ENCODE measurements around the gene OLFM4. TPM values are rescaled to one million over a fixed set of nuclear protein-coding genes. Genes with fewer than 3 reads are reported as not detected.

OLFM4 gene
- polyA plus RNA-seq, 3 donors, result not detected

- no peak overlapping the region for H3K4me3 ChIP-seq (replicated peaks in 1 of 3; ENCODE audit: low read depth in 2 of 3, low read length in 3 of 3)
- Mint-ChIP-seq H3K27ac (no peak overlapping the region), H3K4me3 (no peak overlapping the region), H3K9me3 (peaks cover 0 to 2% (median 0%) of the 10 kb centered on the region in 7 donors), H3K27me3 (ENCODE audit: low read depth in 3 of 3) (peaks cover 0 to 1% (median 0%) of the 10 kb centered on the region in 3 donors), H3K36me3 (no peaks in the 10 kb centered on the region), H3K4me1 (peaks cover 4% of the 10 kb centered on the region)
- DNase-seq, result no peak
- H3K27me3 ChIP-seq (ENCODE audit: control insufficient read depth in 2 of 2, insufficient read depth in 2 of 2, low read length in 2 of 2), result no peaks in the 10 kb centered on the region
- H3K9me3 ChIP-seq (replicated peaks in 1 of 2; ENCODE audit: control insufficient read depth in 1 of 2, insufficient read depth in 1 of 2, low read length in 2 of 2), result no peaks in the 10 kb centered on the region
- H3K27ac ChIP-seq (ENCODE audit: low read depth in 1 of 2, low read length in 2 of 2), result no peak overlapping the region
- intact Hi-C loops (cut with micrococcal nuclease), result no loop called here
- H4K20me1 ChIP-seq (ENCODE audit: insufficient read depth, low read length), result no peaks in the 10 kb centered on the region
- H3K36me3 ChIP-seq (replicated peaks in 1 of 2; ENCODE audit: control insufficient read depth in 1 of 2, insufficient read depth in 2 of 2, low read length in 2 of 2), result no peaks in the 10 kb centered on the region
- TF ChIP-seq CTCF (IDR thresholded peaks at IDR 0.05), result no peak
- H3K9ac ChIP-seq (ENCODE audit: insufficient read depth, low read length, poor library complexity, severe bottlenecking), result no peak overlapping the region
- H3K4me1 ChIP-seq (ENCODE audit: control insufficient read depth in 1 of 2, insufficient read depth in 2 of 2, low read length in 2 of 2), result peaks cover 0 to 4% of the 10 kb centered on the region in 2 donors
- H2AFZ ChIP-seq (ENCODE audit: insufficient read depth, low read depth, low read length, poor library complexity, severe bottlenecking), result no peak overlapping the region
- 98% methylated on average over 5 of the region's 5 CpGs for WGBS (ENCODE audit: insufficient coverage)
- no peak overlapping the region for H3K4me2 ChIP-seq (replicated peaks; ENCODE audit: extremely low read depth, low read length, poor library complexity, severe bottlenecking)
- H3K79me2 ChIP-seq (ENCODE audit: insufficient read depth, low read length), result no peaks in the 10 kb centered on the region
These were observed 7.8 kb upstream of the OLFM4 start for GRCh38 chr13:53020764-53021335.

- H3K27me3 ChIP-seq (ENCODE audit: control insufficient read depth in 2 of 2, insufficient read depth in 2 of 2, low read length in 2 of 2), result no peaks in the 10 kb centered on the region
- no peak overlapping the region for H3K27ac ChIP-seq (ENCODE audit: low read depth in 1 of 2, low read length in 2 of 2)
- no CpG with 5 or more reads among the region's 2 CpGs for WGBS (ENCODE audit: insufficient coverage)
- H2AFZ ChIP-seq (ENCODE audit: insufficient read depth, low read depth, low read length, poor library complexity, severe bottlenecking), result no peak overlapping the region
- H3K36me3 ChIP-seq (replicated peaks in 1 of 2; ENCODE audit: control insufficient read depth in 1 of 2, insufficient read depth in 2 of 2, low read length in 2 of 2), result no peaks in the 10 kb centered on the region
- Mint-ChIP-seq H3K36me3 (no peaks in the 10 kb centered on the region), H3K27ac (no peak overlapping the region), H3K9me3 (no peaks in the 10 kb centered on the region), H3K27me3 (ENCODE audit: low read depth in 3 of 3) (no peaks in the 10 kb centered on the region), H3K4me1 (no peaks in the 10 kb centered on the region), H3K4me3 (no peak overlapping the region)
- no peak overlapping the region for H3K9ac ChIP-seq (ENCODE audit: insufficient read depth, low read length, poor library complexity, severe bottlenecking)
- intact Hi-C loops (cut with micrococcal nuclease), result no loop called here
- no peak for DNase-seq
- no peaks in the 10 kb centered on the region for H3K9me3 ChIP-seq (replicated peaks in 1 of 2; ENCODE audit: control insufficient read depth in 1 of 2, insufficient read depth in 1 of 2, low read length in 2 of 2)
- no peaks in the 10 kb centered on the region for H3K4me1 ChIP-seq (ENCODE audit: control insufficient read depth in 1 of 2, insufficient read depth in 2 of 2, low read length in 2 of 2)
- no peak overlapping the region for H3K4me3 ChIP-seq (replicated peaks in 1 of 3; ENCODE audit: low read depth in 2 of 3, low read length in 3 of 3)
- H3K4me2 ChIP-seq (replicated peaks; ENCODE audit: extremely low read depth, low read length, poor library complexity, severe bottlenecking), result no peak overlapping the region
- no peaks in the 10 kb centered on the region for H4K20me1 ChIP-seq (ENCODE audit: insufficient read depth, low read length)
- no peaks in the 10 kb centered on the region for H3K79me2 ChIP-seq (ENCODE audit: insufficient read depth, low read length)
- no peak for TF ChIP-seq CTCF (IDR thresholded peaks at IDR 0.05)
These were observed 5.4 kb upstream of the OLFM4 start for GRCh38 chr13:53023246-53023645.
